Ascending aorta (tissue), 2 donors: Measurements from ENCODE around the gene CNIH2. TPM values are rescaled to one million over a fixed set of nuclear protein-coding genes. Genes with fewer than 3 reads are reported as not detected.
"Not testable (repeated sequence)": the region's sequence is repeated elsewhere in the genome, so short reads cannot be mapped to it uniquely, and the experiment has no call there.

Experiments
- DNase-seq, 2 donors: peaks; one replicate each; pipeline ENCODE4 v3.0.0-alpha.2; 2019; ENCODE audit warnings: low spot score in 2 of 2
- H3K27ac ChIP-seq, 2 donors: fragments of 200-600 bp; sonication (generic); one replicate each; pipeline ENCODE4 v1.5.1; 2016 to 2017; ENCODE audit warnings: mild to moderate bottlenecking in 1 of 2
- H3K27me3 ChIP-seq: fragments of 200-600 bp; sonication (generic); one replicate; pipeline ENCODE4 v1.5.1; 2017
- H3K36me3 ChIP-seq, 2 donors: fragments of 200-600 bp; sonication (generic); one replicate each; pipeline ENCODE4 v1.5.1; 2016
- H3K4me1 ChIP-seq, 2 donors: fragments of 200-600 bp; sonication (generic); one replicate each; pipeline ENCODE4 v1.5.1; 2016 to 2017; ENCODE audit warnings: mild to moderate bottlenecking in 1 of 2
- H3K4me3 ChIP-seq, 2 donors: fragments of 200-600 bp; sonication (generic); one replicate each; pipeline ENCODE4 v1.5.1; 2016 to 2017; ENCODE audit warnings: mild to moderate bottlenecking in 1 of 2
- H3K9me3 ChIP-seq, 2 donors: fragments of 200-600 bp; sonication (generic); one replicate each; pipeline ENCODE4 v1.5.1; 2016
- CTCF ChIP-seq, 3 experiments: fragments of 200-600 bp in 2 of 3; fragments of 450-650 bp in 1 of 3; sonication (generic) in 2 of 3; IDR thresholded peaks; one replicate each; pipeline ENCODE4 v1.5.1; 2016 to 2019; ENCODE audit warnings: antibody characterized with exemption in 3 of 3, mild to moderate bottlenecking in 1 of 3, moderate library complexity in 1 of 3
- intact Hi-C: fragments of 100-400 bp; cut with DNase I; formaldehyde crosslinking; loops from one replicate; pipeline ENCODE4 v1.15.1; 2023
- total RNA-seq: library from RNA; depleted of rRNA; stranded (reverse); fragments of >200 nt; gene quantifications from one replicate; pipeline ENCODE4 v1.1.0, GENCODE V29; 2016

Gene CNIH2
- total RNA-seq, 1 donor from 2014 or later = not detected

GRCh38 chr11:66271816-66272215 is 6.2 kb upstream of the CNIH2 start:
- Histone ChIP-seq H3K27ac (no peak overlapping the region), H3K4me3 (no peak overlapping the region), H3K9me3 (no peaks in the 10 kb centered on the region), H3K36me3 (peaks cover 45 to 50% of the 10 kb centered on the region in 2 donors), H3K4me1 (peaks cover 0 to 20% of the 10 kb centered on the region in 2 donors), H3K27me3 (no peaks in the 10 kb centered on the region)
- TF ChIP-seq CTCF (IDR thresholded peaks at IDR 0.05) = no peak
- DNase-seq = no peak
- intact Hi-C loops = no loop called here

GRCh38 chr11:66272596-66272995 is 5.4 kb upstream of the CNIH2 start:
- H3K36me3 ChIP-seq = peaks cover 47 to 50% of the 10 kb centered on the region in 2 donors
- H3K4me3 ChIP-seq = no peak overlapping the region
- intact Hi-C loops = no loop called here

GRCh38 chr11:66274219-66274618 is 3.8 kb upstream of the CNIH2 start:
- Histone ChIP-seq H3K36me3 (peaks cover 47 to 50% of the 10 kb centered on the region in 2 donors), H3K4me1 (peaks cover 2 to 24% of the 10 kb centered on the region in 2 donors), H3K27ac (no peak overlapping the region), H3K27me3 (no peaks in the 10 kb centered on the region), H3K4me3 (no peak overlapping the region), H3K9me3 (no peaks in the 10 kb centered on the region)
- DNase-seq = no peak
- TF ChIP-seq CTCF (IDR thresholded peaks at IDR 0.05) = no peak
- intact Hi-C loops = no loop called here

More at GRCh38 chr11:66272596-66272995, 5.4 kb upstream of the CNIH2 start:
- peaks cover 0 to 19% of the 10 kb centered on the region in 2 donors for H3K4me1 ChIP-seq
- H3K27me3 ChIP-seq = no peaks in the 10 kb centered on the region
- no peak overlapping the region for H3K27ac ChIP-seq
- no peak for DNase-seq
- H3K9me3 ChIP-seq = no peaks in the 10 kb centered on the region
- TF ChIP-seq CTCF (IDR thresholded peaks at IDR 0.05) = no peak

- peaks cover 2 to 12% of the 10 kb centered on the region in 2 donors for H3K4me1 ChIP-seq
- no peak for DNase-seq
- H3K27me3 ChIP-seq = no peaks in the 10 kb centered on the region
- no peak overlapping the region for H3K27ac ChIP-seq
- TF ChIP-seq CTCF (IDR thresholded peaks at IDR 0.05) = no peak
- peaks cover 47 to 50% of the 10 kb centered on the region in 2 donors for H3K36me3 ChIP-seq
- intact Hi-C loops = no loop called here
- no peak overlapping the region for H3K4me3 ChIP-seq
- H3K9me3 ChIP-seq = no peaks in the 10 kb centered on the region
Observed at GRCh38 chr11:66275396-66275795, 2.6 kb upstream of the CNIH2 start.

- Histone ChIP-seq H3K4me3 (no peak overlapping the region), H3K4me1 (peaks cover 2 to 9% of the 10 kb centered on the region in 2 donors), H3K9me3 (no peaks in the 10 kb centered on the region), H3K27me3 (no peaks in the 10 kb centered on the region), H3K27ac (no peak overlapping the region), H3K36me3 (peaks cover 47 to 50% of the 10 kb centered on the region in 2 donors)
- intact Hi-C loops = no loop called here
- TF ChIP-seq CTCF (IDR thresholded peaks at IDR 0.05) = no peak
- no peak for DNase-seq
Observed at GRCh38 chr11:66275984-66276612, 1.9 kb upstream of the CNIH2 start.

- H3K27me3 ChIP-seq, DNase-seq, H3K4me3 ChIP-seq, H3K9me3 ChIP-seq, intact Hi-C loops, H3K27ac ChIP-seq, H3K4me1 ChIP-seq: not testable (repeated sequence)
- peaks cover 45 to 49% of the 10 kb centered on the region in 2 donors for H3K36me3 ChIP-seq
Observed at GRCh38 chr11:66276619-66277018, 1.4 kb upstream of the CNIH2 start.

- H3K9me3 ChIP-seq, DNase-seq, H3K27me3 ChIP-seq, intact Hi-C loops, H3K4me3 ChIP-seq: not testable (repeated sequence)
- H3K27ac ChIP-seq = peak overlapping the region in 1 of 2 donors; percentile 40
- H3K36me3 ChIP-seq = peaks cover 41 to 45% of the 10 kb centered on the region in 2 donors
- H3K4me1 ChIP-seq = peaks cover 2 to 10% of the 10 kb centered on the region in 2 donors
Observed at GRCh38 chr11:66277064-66277463, 911 bp upstream of the CNIH2 start.
